A549 (cell line): ENCODE results near the gene DOCK9.

Source experiments
- RCOR1 ChIP-seq: fragments of 150-350 bp; IDR thresholded peaks from 2 replicates; pipeline ENCODE4 v1.6.1; 2014; ENCODE audit warnings: antibody characterized with exemption, low read length, low read depth
- ZNF302 ChIP-seq: fragments of 250-450 bp; sonication (Bioruptor Pico); IDR thresholded peaks from 2 replicates; pipeline ENCODE4 v1.9.0; 2021; ENCODE audit warnings: inconsistent platforms, mild to moderate bottlenecking, moderate library complexity
- TF ChIP-seq, protein P1 (sequence below): IDR thresholded peaks from 2 replicates; pipeline ENCODE4 v1.6.1; 2012

DNA sequence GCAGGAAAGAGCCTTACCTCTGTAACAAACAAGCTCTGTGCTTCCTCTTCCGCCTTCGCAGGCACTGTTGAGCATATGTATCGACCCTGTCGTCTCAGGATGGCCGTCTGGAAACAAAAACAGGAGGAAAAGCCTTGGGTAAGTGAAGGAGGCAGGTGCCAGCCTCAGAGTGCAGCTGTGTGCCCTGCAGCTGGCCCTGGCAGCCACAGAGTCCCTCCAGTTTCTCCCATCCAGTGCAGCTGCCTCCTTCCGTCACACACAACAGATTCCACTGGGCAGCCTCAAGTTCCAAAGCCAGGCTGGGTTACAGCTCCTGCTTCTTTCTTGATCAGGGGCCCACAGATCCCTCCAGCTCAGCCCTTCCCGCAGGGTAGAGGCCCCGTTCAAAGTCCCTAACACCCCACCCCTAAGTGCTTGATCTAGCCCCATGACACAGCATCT, 47.7 kb downstream of the DOCK9 start:
- TF ChIP-seq RCOR1: no peak
- TF ChIP-seq, protein P1, sequence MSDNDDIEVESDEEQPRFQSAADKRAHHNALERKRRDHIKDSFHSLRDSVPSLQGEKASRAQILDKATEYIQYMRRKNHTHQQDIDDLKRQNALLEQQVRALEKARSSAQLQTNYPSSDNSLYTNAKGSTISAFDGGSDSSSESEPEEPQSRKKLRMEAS: no peak
- TF ChIP-seq ZNF302 (CRISPR knock-in tag): no peak
